ENCODE measurements around the gene OR56B1.

OR56B1 gene

GRCh38 chr11:5703741-5704536, 32.3 kb upstream of the OR56B1 start:
- Histone ChIP-seq H3K9ac (ENCODE audit: low read length) (no peak overlapping the region), H4K20me1 (ENCODE audit: insufficient read depth, low read length) (no peaks in the 10 kb centered on the region), H3K79me2 (ENCODE audit: insufficient read depth, low read length) (no peaks in the 10 kb centered on the region), H3K4me1 (ENCODE audit: insufficient read depth, low read length, severe bottlenecking) (peaks cover 13% of the 10 kb centered on the region), H3K4me3 (ENCODE audit: low read depth, low read length, poor library complexity, severe bottlenecking) (no peak overlapping the region), H2AFZ (ENCODE audit: low read length) (no peak overlapping the region), H3K36me3 (ENCODE audit: insufficient read depth, low read length) (peaks cover 69% of the 10 kb centered on the region), H3K27me3 (ENCODE audit: insufficient read depth, low read length) (no peaks in the 10 kb centered on the region), H3K9me3 (ENCODE audit: low read length) (no peaks in the 10 kb centered on the region), H3K27ac (ENCODE audit: low read depth, low read length, poor library complexity, severe bottlenecking) (no peak overlapping the region), H3K9me2 (ENCODE audit: low read depth, low read length) (no peaks in the 10 kb centered on the region), H3F3A (ENCODE audit: insufficient read depth, low read length) (no peaks in the 10 kb centered on the region), H3K4me2 (ENCODE audit: low read length) (no peak overlapping the region)
- TF ChIP-seq EZH2 (IDR thresholded peaks at IDR 0.05; ENCODE audit: borderline replicate concordance, low read length) (no peak), CTCF (IDR thresholded peaks at IDR 0.05; ENCODE audit: low read length) (no peak)

- Histone ChIP-seq H3F3A (ENCODE audit: insufficient read depth, low read length) (no peaks in the 10 kb centered on the region), H3K4me1 (ENCODE audit: insufficient read depth, low read length, severe bottlenecking) (peaks cover 4% of the 10 kb centered on the region), H3K27me3 (ENCODE audit: insufficient read depth, low read length) (no peaks in the 10 kb centered on the region), H2AFZ (ENCODE audit: low read length) (no peak overlapping the region), H3K9me3 (ENCODE audit: low read length) (no peaks in the 10 kb centered on the region), H3K79me2 (ENCODE audit: insufficient read depth, low read length) (no peaks in the 10 kb centered on the region), H3K36me3 (ENCODE audit: insufficient read depth, low read length) (peaks cover 67% of the 10 kb centered on the region), H4K20me1 (ENCODE audit: insufficient read depth, low read length) (no peaks in the 10 kb centered on the region), H3K27ac (ENCODE audit: low read depth, low read length, poor library complexity, severe bottlenecking) (no peak overlapping the region), H3K4me3 (ENCODE audit: low read depth, low read length, poor library complexity, severe bottlenecking) (no peak overlapping the region), H3K9me2 (ENCODE audit: low read depth, low read length) (no peaks in the 10 kb centered on the region), H3K9ac (ENCODE audit: low read length) (no peak overlapping the region), H3K4me2 (ENCODE audit: low read length) (no peak overlapping the region)
- TF ChIP-seq EZH2 (IDR thresholded peaks at IDR 0.05; ENCODE audit: borderline replicate concordance, low read length) = no peak
- TF ChIP-seq CTCF (IDR thresholded peaks at IDR 0.05; ENCODE audit: low read length) = no peak
Measured at GRCh38 chr11:5705688-5706087, 30.6 kb upstream of the OR56B1 start.

DNA sequence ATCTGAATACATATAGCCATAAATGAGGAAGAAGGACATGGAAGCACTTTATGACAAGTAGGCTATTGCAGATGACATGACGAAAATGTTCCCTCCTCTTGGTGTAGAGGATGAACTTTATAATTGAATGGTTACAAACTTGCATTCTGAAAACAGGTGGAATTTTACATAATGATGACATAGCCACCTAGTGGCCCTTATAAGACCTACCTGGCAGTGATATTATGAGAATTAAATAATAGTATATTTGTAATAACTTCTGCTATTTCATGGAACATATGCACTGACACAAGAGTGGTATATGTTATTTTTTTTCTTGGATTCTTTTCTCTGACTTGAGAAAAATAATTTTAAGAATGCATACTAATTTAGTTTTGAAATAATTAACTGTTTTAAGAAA, 23.7 kb upstream of the OR56B1 start:
- Histone ChIP-seq H3K4me1 (ENCODE audit: insufficient read depth, low read length, severe bottlenecking) (no peaks in the 10 kb centered on the region), H3K27ac (ENCODE audit: low read depth, low read length, poor library complexity, severe bottlenecking) (no peak overlapping the region), H3K4me3 (ENCODE audit: low read depth, low read length, poor library complexity, severe bottlenecking) (no peak overlapping the region), H3K4me2 (ENCODE audit: low read length) (no peak overlapping the region), H3K79me2 (ENCODE audit: insufficient read depth, low read length) (no peaks in the 10 kb centered on the region), H3K9ac (ENCODE audit: low read length) (no peak overlapping the region), H3F3A (ENCODE audit: insufficient read depth, low read length) (no peaks in the 10 kb centered on the region), H4K20me1 (ENCODE audit: insufficient read depth, low read length) (no peaks in the 10 kb centered on the region), H3K36me3 (ENCODE audit: insufficient read depth, low read length) (peaks cover 16% of the 10 kb centered on the region; the same call in 1 of the 2 replicates), H3K9me2 (ENCODE audit: low read depth, low read length) (no peaks in the 10 kb centered on the region), H3K9me3 (ENCODE audit: low read length) (no peaks in the 10 kb centered on the region), H3K27me3 (ENCODE audit: insufficient read depth, low read length) (no peaks in the 10 kb centered on the region), H2AFZ (ENCODE audit: low read length) (no peak overlapping the region)
- TF ChIP-seq EZH2 (IDR thresholded peaks at IDR 0.05; ENCODE audit: borderline replicate concordance, low read length) = no peak
- peak; percentile 64 for TF ChIP-seq CTCF (IDR thresholded peaks at IDR 0.05; ENCODE audit: low read length)
